ENCODE results near the gene DOK6. TPM values are rescaled to one million over a fixed set of nuclear protein-coding genes. Genes with fewer than 3 reads are reported as not detected.

The DOK6 gene
- total and polyA plus RNA-seq, 2 of the 13 experiments (the other 11 are each of a cell fraction or from before 2014, with no cell fraction given): 17.0 to 17.2 TPM

- no peak overlapping the region for H3K27ac ChIP-seq (ENCODE audit: extremely low read length, insufficient read depth, low read length)
- no peak for FAIRE-seq
- POLR2A ChIA-PET: no interaction called here
- H3K4me2 ChIP-seq (ENCODE audit: low read depth, low read length): no peak overlapping the region
- WGBS (ENCODE audit: low lambda C conversion rate): 88% methylated on average over 3 of the region's 4 CpGs
- in situ Hi-C loops (cut with HindIII; ENCODE audit: extremely low pct_ligation_motif_present, low pct_unique_long_range_greater_than_20kb) (no loop called here), intact Hi-C loops (cut with micrococcal nuclease; ENCODE audit: unreplicated experiment) (loop anchor here (5.0 kb wide), 1 partner anchor 93 kb away; the partner anchor contains the start of gene DOK6)
- no peaks in the 10 kb centered on the region for H3K79me2 ChIP-seq (ENCODE audit: insufficient read depth, low read length)
- H3K4me3 ChIP-seq (replicated peaks in 1 of 3; ENCODE audit: insufficient read depth in 1 of 3, low read depth in 2 of 3, low read length in 3 of 3): no peak overlapping the region
- no peaks in the 10 kb centered on the region for H3K27me3 ChIP-seq (ENCODE audit: control insufficient read depth in 1 of 2, insufficient read depth in 2 of 2, low read length in 2 of 2)
- ATAC-seq: no peak
- no peak for TF ChIP-seq ZNF761 (CRISPR knock-in tag; conservative IDR thresholded peaks at IDR 0.05)
- no peak for TF ChIP-seq MTERF4 (CRISPR knock-in tag; IDR thresholded peaks at IDR 0.05)
- no peak for TF ChIP-seq IRX3 (CRISPR knock-in tag; IDR thresholded peaks at IDR 0.05; ENCODE audit: borderline replicate concordance, low read depth)
- no peak for TF ChIP-seq ZNF577 (CRISPR knock-in tag; IDR thresholded peaks at IDR 0.05; ENCODE audit: borderline replicate concordance, low read depth)
- TF ChIP-seq ZNF781 (CRISPR knock-in tag; IDR thresholded peaks at IDR 0.05; ENCODE audit: borderline replicate concordance, not compliant biosample characterization): no peak
- no peak for TF ChIP-seq BCL3 (CRISPR knock-in tag; IDR thresholded peaks at IDR 0.05)
- TF ChIP-seq ZBTB37 (CRISPR knock-in tag; IDR thresholded peaks at IDR 0.05): no peak
- no peak for TF ChIP-seq ZNF773 (CRISPR knock-in tag; IDR thresholded peaks at IDR 0.05; ENCODE audit: borderline replicate concordance)
- TF ChIP-seq E2F5 (CRISPR knock-in tag; conservative IDR thresholded peaks at IDR 0.05): no peak
- no peak for TF ChIP-seq HOMEZ (CRISPR knock-in tag; IDR thresholded peaks at IDR 0.05; ENCODE audit: low read depth)
- no peak for TF ChIP-seq MTA1 (CRISPR knock-in tag; IDR thresholded peaks at IDR 0.05; ENCODE audit: borderline replicate concordance)
- no peak for TF ChIP-seq ZNF30 (CRISPR knock-in tag; IDR thresholded peaks at IDR 0.05)
- no peak for TF ChIP-seq ZNF777 (CRISPR knock-in tag; IDR thresholded peaks at IDR 0.05)
- TF ChIP-seq ZFP37 (CRISPR knock-in tag; IDR thresholded peaks at IDR 0.05; ENCODE audit: borderline replicate concordance): no peak
- TF ChIP-seq FOSL2 (CRISPR knock-in tag; IDR thresholded peaks at IDR 0.05): no peak
- no peak for TF ChIP-seq ZNF430 (CRISPR knock-in tag; IDR thresholded peaks at IDR 0.05)
- H4K20me1 ChIP-seq (ENCODE audit: insufficient read depth, low read length): no peaks in the 10 kb centered on the region
- CTCF ChIA-PET (ENCODE audit: low intra/inter-chr PET ratio, low total read pairs): no interaction called here
- H3K4me1 ChIP-seq (ENCODE audit: insufficient read depth, low read length): no peaks in the 10 kb centered on the region
- no peak for DNase-seq (ENCODE audit: low spot score)
- no TSS peak for BruUV-seq (replicated peaks)
- 0 out of 2 replicates have a peak, but pooled peaks cover 10% of the 10 kb centered on the region for H3K9me3 ChIP-seq (ENCODE audit: low read length)
- 0 out of 5 replicates have a peak, but pooled peaks cover 0 to 3% of the 10 kb centered on the region in 2 experiments for H3K36me3 ChIP-seq (replicated peaks in 1 of 2; ENCODE audit: control insufficient read depth in 1 of 2, insufficient read depth in 2 of 2, low read length in 2 of 2)
- H2AFZ ChIP-seq (ENCODE audit: low read length): no peak overlapping the region
- no peak overlapping the region for H3K9ac ChIP-seq (ENCODE audit: insufficient read depth, low read depth, low read length)
Observed at GRCh38 chr18:69494841-69495240, 94.2 kb downstream of the DOK6 start.
